Measurements from ENCODE around the gene SETDB2. TPM values are rescaled to one million over a fixed set of nuclear protein-coding genes. Genes with fewer than 3 reads are reported as not detected.

SETDB2 gene
- total RNA-seq, 2 experiments from 2014 or later = 15.8 to 16.2 TPM

DNA sequence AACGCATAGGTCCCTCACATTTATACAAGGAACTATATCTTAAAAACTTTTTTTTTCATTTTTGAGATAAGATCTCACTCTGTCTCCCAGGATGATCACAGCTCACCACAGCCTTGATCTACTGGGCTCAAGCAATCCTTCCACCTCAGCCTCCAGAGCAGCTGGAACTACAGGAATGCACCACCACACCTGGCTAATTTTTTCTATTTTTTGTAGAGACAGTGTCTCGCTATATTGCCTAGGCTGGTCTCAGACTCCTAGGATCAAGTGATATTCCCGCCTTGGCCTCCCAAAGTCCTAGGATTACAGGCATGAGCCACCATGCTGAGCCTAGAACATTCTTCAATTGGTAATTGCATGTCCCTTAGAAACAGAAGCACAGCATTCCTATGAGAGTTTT is 99.6 kb downstream of the SETDB2 start:
- CTCF ChIA-PET = no interaction called here
- intact Hi-C loops (cut with micrococcal nuclease) = loop anchor here (5.0 kb wide), 1 partner anchor 241 kb away; no protein-coding TSS in a partner anchor
- Mint-ChIP-seq H3K27me3 (ENCODE audit: low read depth) (no peaks in the 10 kb centered on the region), H3K36me3 (ENCODE audit: low read depth) (peaks cover 26% of the 10 kb centered on the region), H3K4me1 (ENCODE audit: low read depth) (peaks cover 21% of the 10 kb centered on the region), H3K9me3 (no peaks in the 10 kb centered on the region), H3K4me3 (no peak overlapping the region), H3K27ac (no peak overlapping the region)
- DNase-seq = no peak

Other genes with a start within 250 kb of the SETDB2 start
- not detected for gene MLNR, start 223.9 kb upstream of the SETDB2 start, total RNA-seq
- gene CDADC1, start 196.3 kb upstream of the SETDB2 start, total RNA-seq = 10 to 100 TPM; 13.2 to 14.7 TPM
- gene CAB39L, start 210 bp upstream of the SETDB2 start, total RNA-seq = 1 to 10 TPM; 3.8 to 4.5 TPM
- gene PHF11, start 51.7 kb downstream of the SETDB2 start, total RNA-seq = 10 to 100 TPM; 91.4 to 96.9 TPM
- 10 to 100 TPM; 17.8 to 19.2 TPM for gene RCBTB1, start 141.3 kb downstream of the SETDB2 start, total RNA-seq
- under 1 TPM; 0.62 to 0.72 TPM for gene ARL11, start 184.2 kb downstream of the SETDB2 start, total RNA-seq
- 10 to 100 TPM; 46.8 to 49.3 TPM for gene EBPL, start 247.2 kb downstream of the SETDB2 start, total RNA-seq

Data from activated naive CD4-positive, alpha-beta T cell treated with anti-CD3 and anti-CD28 coated beads for 36 hours (primary cell).